ENCODE data around the gene ARHGAP24. TPM values are rescaled to one million over a fixed set of nuclear protein-coding genes. Genes with fewer than 3 reads are reported as not detected.

ARHGAP24 gene
- total and polyA plus RNA-seq, 2 donors (not counting 3 experiments of a cell fraction or from before 2014, with no cell fraction given): 52.1 to 79.4 TPM

DNA sequence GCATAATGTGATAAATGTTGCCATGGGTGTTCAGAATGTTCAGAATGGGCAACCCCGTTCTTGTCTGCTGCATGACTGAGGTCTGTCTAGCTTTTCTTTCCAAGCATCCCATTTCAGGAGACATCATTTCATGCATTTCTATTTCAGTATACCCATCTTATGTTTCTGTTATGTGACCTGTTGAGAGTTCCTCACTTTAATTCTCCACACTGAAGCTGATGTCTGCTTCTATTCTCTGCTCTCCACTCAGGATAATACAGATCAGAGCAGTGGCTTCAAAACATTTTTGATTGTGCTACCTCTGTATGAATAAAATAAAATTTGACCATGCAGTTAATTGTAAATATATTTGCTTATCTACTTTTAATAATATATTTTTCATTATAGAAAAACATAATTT lies 398.6 kb downstream of the ARHGAP24 start:
- ChIA-PET CTCF (interaction anchor here (0.7 to 2.8 kb wide), 3 partner anchors 8 to 77 kb away, joined by 3 to 10 read pairs (median 3); no protein-coding TSS in a partner anchor), POLR2A (no interaction called here)
- intact Hi-C loops (cut with micrococcal nuclease) (no loop called here), dilution Hi-C loops (cut with MboI; ENCODE audit: extremely low pct_ligation_motif_present, low sequenced_read_pairs) (no loop called here)
- Histone ChIP-seq H3K27ac (ENCODE audit: insufficient read depth, low read depth, low read length) (no peak overlapping the region), H3K9me1 (replicated peaks; ENCODE audit: control insufficient read depth, extremely low read depth, insufficient read depth, low read length) (no peaks in the 10 kb centered on the region), H3K4me2 (ENCODE audit: insufficient read depth, low read length) (no peak overlapping the region), H3K36me3 (ENCODE audit: control insufficient read depth in 2 of 2, extremely low read depth in 1 of 2, insufficient read depth in 2 of 2, low read length in 2 of 2) (peaks cover 0 to 2% of the 10 kb centered on the region in 2 experiments), H3K9ac (replicated peaks; ENCODE audit: extremely low read depth, insufficient read depth, low read length) (no peak overlapping the region), H4K20me1 (replicated peaks; ENCODE audit: control insufficient read depth, extremely low read depth, insufficient read depth, low read length) (peaks cover 13% of the 10 kb centered on the region), H3K4me3 (replicated peaks in 1 of 3; ENCODE audit: insufficient read depth in 1 of 3, low read depth in 1 of 3, low read length in 3 of 3) (no peak overlapping the region), H3K9me3 (replicated peaks; ENCODE audit: control insufficient read depth, insufficient read depth, low read length) (no peaks in the 10 kb centered on the region), H2AFZ (ENCODE audit: low read depth, low read length) (no peak overlapping the region), H3K79me2 (ENCODE audit: control insufficient read depth, insufficient read depth, low read length) (peaks cover 88% of the 10 kb centered on the region), H3K4me1 (ENCODE audit: control insufficient read depth, extremely low read depth, insufficient read depth, low read length) (peaks cover 9% of the 10 kb centered on the region), H3K27me3 (ENCODE audit: control insufficient read depth in 2 of 2, insufficient read depth in 2 of 2, low read length in 2 of 2) (no peaks in the 10 kb centered on the region)
- BruUV-seq (replicated peaks): no TSS peak
- DNase-seq (ENCODE audit: low read depth, low spot score) (no peak), FAIRE-seq (no peak)
- TF ChIP-seq FOS (IDR thresholded peaks at IDR 0.05; ENCODE audit: borderline replicate concordance, insufficient read depth, low read length) (no peak), GATA2 (IDR thresholded peaks at IDR 0.05; ENCODE audit: insufficient read depth, insufficient read length, low read depth, low read length) (no peak), POLR2A (IDR thresholded peaks at IDR 0.05; ENCODE audit: low read depth, low read length) (no peak), EZH2 (IDR thresholded peaks at IDR 0.05; ENCODE audit: borderline replicate concordance, low read depth, low read length, severe bottlenecking) (no peak), JUN (IDR thresholded peaks at IDR 0.05; ENCODE audit: borderline replicate concordance, insufficient read depth, insufficient read length, low read depth) (no peak), POLR2AphosphoS5 (IDR thresholded peaks at IDR 0.05; ENCODE audit: insufficient read depth, low read depth, low read length) (no peak)
- TF ChIP-seq, protein P1, sequence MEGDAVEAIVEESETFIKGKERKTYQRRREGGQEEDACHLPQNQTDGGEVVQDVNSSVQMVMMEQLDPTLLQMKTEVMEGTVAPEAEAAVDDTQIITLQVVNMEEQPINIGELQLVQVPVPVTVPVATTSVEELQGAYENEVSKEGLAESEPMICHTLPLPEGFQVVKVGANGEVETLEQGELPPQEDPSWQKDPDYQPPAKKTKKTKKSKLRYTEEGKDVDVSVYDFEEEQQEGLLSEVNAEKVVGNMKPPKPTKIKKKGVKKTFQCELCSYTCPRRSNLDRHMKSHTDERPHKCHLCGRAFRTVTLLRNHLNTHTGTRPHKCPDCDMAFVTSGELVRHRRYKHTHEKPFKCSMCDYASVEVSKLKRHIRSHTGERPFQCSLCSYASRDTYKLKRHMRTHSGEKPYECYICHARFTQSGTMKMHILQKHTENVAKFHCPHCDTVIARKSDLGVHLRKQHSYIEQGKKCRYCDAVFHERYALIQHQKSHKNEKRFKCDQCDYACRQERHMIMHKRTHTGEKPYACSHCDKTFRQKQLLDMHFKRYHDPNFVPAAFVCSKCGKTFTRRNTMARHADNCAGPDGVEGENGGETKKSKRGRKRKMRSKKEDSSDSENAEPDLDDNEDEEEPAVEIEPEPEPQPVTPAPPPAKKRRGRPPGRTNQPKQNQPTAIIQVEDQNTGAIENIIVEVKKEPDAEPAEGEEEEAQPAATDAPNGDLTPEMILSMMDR (IDR thresholded peaks at IDR 0.05; ENCODE audit: extremely low read depth in 1 of 2, insufficient read depth in 1 of 2, low read depth in 1 of 2, low read length in 2 of 2): no peak
- TF ChIP-seq, protein P2, sequence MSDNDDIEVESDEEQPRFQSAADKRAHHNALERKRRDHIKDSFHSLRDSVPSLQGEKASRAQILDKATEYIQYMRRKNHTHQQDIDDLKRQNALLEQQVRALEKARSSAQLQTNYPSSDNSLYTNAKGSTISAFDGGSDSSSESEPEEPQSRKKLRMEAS (IDR thresholded peaks at IDR 0.05; ENCODE audit: insufficient read depth, insufficient read length): no peak

Measured in endothelial cell of umbilical vein (primary cell).